H1 (cell line): ENCODE results near the gene WSCD2. TPM values are rescaled to one million over a fixed set of nuclear protein-coding genes. Genes with fewer than 3 reads are reported as not detected.

ENCODE experiments used
- CTCF ChIA-PET: fragments of 300-600 bp; sonication (Branson Sonifier 250); formaldehyde crosslinking; loops from one replicate; lab custom pipeline; 2021; ENCODE audit not compliant: partially characterized antibody; lab: Charles Lee
- POLR2A ChIA-PET: fragments of 300-600 bp; sonication (Branson Sonifier 250); formaldehyde crosslinking; loops from one replicate; lab custom pipeline; 2021; ENCODE audit warnings: inconsistent platforms; ENCODE audit not compliant: partially characterized antibody; lab: Charles Lee
- DNase-seq, 2 experiments: peaks; one replicate each; pipeline versions ENCODE4 v3.0.0 to v3.0.0-alpha.2; 2010 to 2022; ENCODE audit warnings: low spot score in 2 of 2, low read depth in 1 of 2, mixed read lengths in 1 of 2
- FAIRE-seq: peaks from 2 replicates; lab custom pipeline; 2011; peaks lifted over from hg19 to GRCh38; lab: Jason Lieb, UNC
- H2AFZ ChIP-seq: 2 replicates; pipeline ENCODE4 v1.8.1; 2012; ENCODE audit warnings: low read length, inconsistent platforms
- H2AK5ac ChIP-seq: 2 replicates; pipeline ENCODE4 v1.6.1; 2013; ENCODE audit warnings: low read depth, low read length
- H2BK120ac ChIP-seq: replicated peaks from 2 replicates; pipeline ENCODE3; 2013; ENCODE audit warnings: low read depth, low read length, inconsistent platforms
- H2BK12ac ChIP-seq: 2 replicates; pipeline ENCODE4 v1.6.1; 2013; ENCODE audit warnings: low read depth, low read length
- H2BK15ac ChIP-seq: 2 replicates; pipeline ENCODE4 v1.6.1; 2013; ENCODE audit warnings: low read length
- H2BK20ac ChIP-seq: 2 replicates; pipeline ENCODE4 v1.6.1; 2013; ENCODE audit warnings: low read length
- H2BK5ac ChIP-seq: 2 replicates; pipeline ENCODE4 v1.6.1; 2013; ENCODE audit warnings: low read depth, low read length
- H3K14ac ChIP-seq: 2 replicates; pipeline ENCODE4 v1.6.1; 2013; ENCODE audit warnings: inconsistent platforms; ENCODE audit not compliant: insufficient read length
- H3K18ac ChIP-seq: 2 replicates; pipeline ENCODE4 v1.6.1; 2013; ENCODE audit warnings: low read length; ENCODE audit errors: extremely low read depth
- H3K23ac ChIP-seq: 2 replicates; pipeline ENCODE4 v1.6.1; 2013; ENCODE audit warnings: inconsistent platforms; ENCODE audit not compliant: insufficient read length
- H3K23me2 ChIP-seq: 2 replicates; pipeline ENCODE4 v1.6.1; 2013; ENCODE audit warnings: low read depth, low read length
- H3K27ac ChIP-seq: 2 replicates; pipeline ENCODE4 v1.6.1; 2011; ENCODE audit warnings: low read depth, low read length, inconsistent platforms
- H3K27me3 ChIP-seq, 4 experiments: replicated peaks in 1 of 4; 1 replicate in 1 of 4; 2 replicates in 3 of 4; pipeline versions ENCODE4 v1.6.1 to v1.8.1; 2011 to 2013; ENCODE audit warnings: low read length in 3 of 4, mild to moderate bottlenecking in 3 of 4, inconsistent platforms in 2 of 4, mixed read lengths in 2 of 4, moderate library complexity in 1 of 4; ENCODE audit not compliant: control insufficient read depth in 3 of 4, insufficient read depth in 3 of 4; ENCODE audit errors: extremely low read depth in 1 of 4
- H3K36me3 ChIP-seq, 4 experiments: 2 replicates each; pipeline versions ENCODE4 v1.6.1 to v1.8.1; 2011 to 2013; ENCODE audit warnings: mild to moderate bottlenecking in 4 of 4, low read length in 3 of 4, moderate library complexity in 2 of 4, control low read depth in 1 of 4, inconsistent platforms in 1 of 4; ENCODE audit not compliant: insufficient read depth in 4 of 4, control insufficient read depth in 2 of 4
- H3K4ac ChIP-seq: replicated peaks from 2 replicates; pipeline ENCODE3; 2013; ENCODE audit warnings: low read length, low read depth, mixed read lengths, inconsistent platforms; ENCODE audit not compliant: insufficient read length
- H3K4me1 ChIP-seq, 4 experiments: replicated peaks in 1 of 4; 1 replicate in 1 of 4; 2 replicates in 3 of 4; pipeline versions ENCODE4 v1.6.1 to v1.8.1; 2011 to 2013; ENCODE audit warnings: low read length in 3 of 4, inconsistent platforms in 2 of 4, mixed read lengths in 1 of 4; ENCODE audit not compliant: insufficient read depth in 4 of 4, control insufficient read depth in 3 of 4
- H3K4me2 ChIP-seq, 2 experiments: 2 replicates each; pipeline versions ENCODE4 v1.6.1 to v1.8.1; 2011 to 2013; ENCODE audit warnings: low read depth in 2 of 2, low read length in 2 of 2, control low read depth in 1 of 2, inconsistent platforms in 1 of 2, mild to moderate bottlenecking in 1 of 2; ENCODE audit not compliant: insufficient read depth in 1 of 2
- H3K4me3 ChIP-seq, 4 experiments: fragments of 200-600, 300-600 bp in 1 of 4; sonication (generic), shearing (Covaris generic), sonication (Bioruptor Twin) in 1 of 4; 2 replicates each; pipeline versions ENCODE4 v1.5.1 to v1.8.1; 2011 to 2016; ENCODE audit warnings: low read length in 4 of 4, low read depth in 3 of 4, control low read depth in 2 of 4, inconsistent platforms in 2 of 4, mild to moderate bottlenecking in 2 of 4, mixed read lengths in 1 of 4, moderate library complexity in 1 of 4; ENCODE audit not compliant: insufficient read depth in 2 of 4; ENCODE audit errors: extremely low read depth in 1 of 4
- H3K56ac ChIP-seq: replicated peaks from 2 replicates; pipeline ENCODE3; 2013; ENCODE audit warnings: low read depth, mild to moderate bottlenecking, mixed read lengths, low read length, inconsistent platforms; ENCODE audit not compliant: insufficient read length
- H3K79me1 ChIP-seq: 2 replicates; pipeline ENCODE4 v1.6.1; 2013; ENCODE audit warnings: low read depth, low read length, control low read depth
- H3K79me2 ChIP-seq, 2 experiments: 2 replicates each; pipeline versions ENCODE4 v1.6.1 to v1.8.1; 2012 to 2013; ENCODE audit warnings: low read length in 2 of 2, mild to moderate bottlenecking in 2 of 2, inconsistent platforms in 1 of 2; ENCODE audit not compliant: insufficient read depth in 2 of 2, control insufficient read depth in 1 of 2
- H3K9ac ChIP-seq, 4 experiments: replicated peaks in 1 of 4; 1 replicate in 1 of 4; 2 replicates in 3 of 4; pipeline versions ENCODE4 v1.6.1 to v1.8.1; 2011 to 2013; ENCODE audit warnings: low read depth in 3 of 4, low read length in 3 of 4, control low read depth in 2 of 4, mild to moderate bottlenecking in 2 of 4, moderate library complexity in 2 of 4, inconsistent platforms in 1 of 4; ENCODE audit errors: extremely low read depth in 1 of 4
- H3K9me3 ChIP-seq, 2 experiments: 2 replicates each; pipeline versions ENCODE4 v1.6.1 to v1.8.1; 2012 to 2013; ENCODE audit warnings: mild to moderate bottlenecking in 2 of 2, moderate library complexity in 2 of 2, control low read depth in 1 of 2, inconsistent platforms in 1 of 2, low read depth in 1 of 2, low read length in 1 of 2, mixed read lengths in 1 of 2; ENCODE audit not compliant: insufficient read depth in 2 of 2
- H4K20me1 ChIP-seq, 2 experiments: replicated peaks in 1 of 2; 2 replicates each; pipeline versions ENCODE3 to v1.8.1; 2011 to 2013; ENCODE audit warnings: inconsistent platforms in 2 of 2, low read length in 2 of 2, mild to moderate bottlenecking in 1 of 2; ENCODE audit not compliant: insufficient read depth in 2 of 2, control insufficient read depth in 1 of 2
- H4K5ac ChIP-seq: 2 replicates; pipeline ENCODE4 v1.6.1; 2013; ENCODE audit warnings: low read length, low read depth, mixed read lengths, inconsistent platforms; ENCODE audit not compliant: insufficient read length
- H4K8ac ChIP-seq: 2 replicates; pipeline ENCODE4 v1.8.0; 2013; ENCODE audit warnings: mild to moderate bottlenecking, moderate library complexity, low read length, inconsistent platforms; ENCODE audit not compliant: insufficient read depth; ENCODE audit errors: extremely low read depth
- H4K91ac ChIP-seq: replicated peaks from 2 replicates; pipeline ENCODE3; 2013; ENCODE audit warnings: low read length, mixed read lengths, inconsistent platforms; ENCODE audit not compliant: insufficient read length
- EGR1 ChIP-seq: IDR thresholded peaks from 2 replicates; pipeline ENCODE4 v1.6.1; 2011; ENCODE audit warnings: low read depth, low read length, borderline replicate concordance
- HDAC2 ChIP-seq, 2 experiments: fragments of 300-600 bp in 1 of 2; sonication (generic) in 1 of 2; IDR thresholded peaks; 2 replicates each; pipeline ENCODE4 v1.6.1; 2011 to 2012; ENCODE audit warnings: low read depth in 2 of 2, low read length in 2 of 2, mild to moderate bottlenecking in 2 of 2, moderate library complexity in 2 of 2, borderline replicate concordance in 1 of 2, inconsistent platforms in 1 of 2
- KDM1A ChIP-seq: fragments of 200-600, 300-600 bp; sonication (generic); IDR thresholded peaks from 2 replicates; pipeline ENCODE4 v1.7.1; 2016; ENCODE audit warnings: mild to moderate bottlenecking, low read length, borderline replicate concordance
- MAFK ChIP-seq: IDR thresholded peaks from 2 replicates; pipeline ENCODE4 v1.6.1; 2012; ENCODE audit warnings: low read depth, mild to moderate bottlenecking, improper control_type of control experiment, low read length
- POLR2AphosphoS5 ChIP-seq: IDR thresholded peaks from 2 replicates; pipeline ENCODE4 v1.6.1; 2011; ENCODE audit warnings: low read depth, low read length
- TEAD4 ChIP-seq: IDR thresholded peaks from 2 replicates; pipeline ENCODE4 v1.6.1; 2012; ENCODE audit warnings: low read depth, low read length, inconsistent platforms, mixed read lengths
- WGBS, 2 experiments: shearing (Covaris generic) in 1 of 2; methylation state at CpG; one replicate each; pipeline versions ENCODE4 v1.1.6 to v1.1.7; 2013 to 2015; ENCODE audit warnings: low lambda C conversion rate in 2 of 2, mixed read lengths in 2 of 2, inconsistent platforms in 1 of 2, low coverage in 1 of 2, missing lambda C conversion rate in 1 of 2; ENCODE audit not compliant: insufficient replicate concordance in 2 of 2, insufficient coverage in 1 of 2, insufficient read length in 1 of 2; ENCODE audit errors: extremely low coverage in 1 of 2, missing lambda C conversion rate in 1 of 2; 5-methylcytosine and 5-hydroxymethylcytosine counted together
- polyA plus RNA-seq, 7 experiments: library from polyadenylated mRNA; depleted of rRNA in 3 of 7; stranded (reverse) in 5 of 7; unstranded in 2 of 7; fragments of >200 nt in 5 of 7; fragments of 200-250 nt in 2 of 7; gene quantifications; 1 replicate in 5 of 7; 2 replicates in 1 of 7; 4 replicates in 1 of 7; pipeline versions ENCODE4 v1.2.1 to v1.2.3, GENCODE V29; 2011 to 2013; ENCODE audit warnings: missing spikeins in 2 of 7, mixed read lengths in 2 of 7
- total RNA-seq: library from RNA; stranded (reverse); fragmentation: NEBNext Ultra II Directional; extraction: Animal tissue kit (Norgen Biotek cat#: 25700); gene quantifications from 2 replicates; pipeline ENCODE4 v1.2.1, GENCODE V29; 2021

The WSCD2 gene
- total and polyA plus RNA-seq, 2 of the 8 experiments (the other 6 are each of a cell fraction or from before 2014, with no cell fraction given): 1.3 to 2.2 TPM

DNA sequence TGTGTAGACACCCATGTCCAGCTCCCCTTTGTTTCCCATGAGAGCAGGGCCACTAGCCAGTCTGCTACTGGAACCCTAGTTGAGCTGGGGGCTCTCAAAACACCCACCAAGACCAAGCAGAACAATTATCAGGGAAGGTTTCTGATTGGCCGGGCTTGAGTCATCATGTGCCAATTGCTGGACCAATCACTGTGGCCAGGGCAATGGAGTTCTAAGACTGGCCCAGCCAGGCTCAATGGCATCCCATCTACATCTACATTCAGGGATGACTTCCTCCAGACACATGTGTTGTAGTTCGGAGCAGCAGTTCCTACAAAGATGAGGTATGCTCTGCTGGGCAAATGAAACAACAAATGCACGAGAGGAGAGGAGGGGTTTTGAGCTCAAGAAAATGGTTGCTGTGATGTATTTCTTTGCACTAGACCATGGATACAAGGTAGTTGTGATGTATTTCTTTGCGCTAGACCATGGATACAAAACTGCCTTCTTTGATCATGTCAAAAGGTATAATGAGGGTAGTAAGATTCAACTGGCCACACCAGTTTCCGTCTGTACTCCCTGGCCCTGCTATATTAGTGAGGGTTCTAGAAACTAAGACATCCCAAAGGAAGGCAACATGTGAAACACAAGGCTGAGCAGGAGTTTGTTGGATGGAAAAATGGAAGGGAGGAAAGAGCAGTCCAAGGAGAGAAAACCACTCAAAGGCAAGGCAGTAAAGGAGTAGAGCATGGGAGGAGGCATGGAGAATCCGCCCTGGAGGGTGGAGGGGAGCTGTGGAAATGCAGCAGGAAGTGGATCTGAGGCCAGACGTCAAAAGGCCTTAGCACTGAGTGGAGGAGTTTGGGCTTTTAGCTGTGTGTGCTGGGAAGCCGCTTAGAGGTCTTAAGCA lies 8.9 kb upstream of the WSCD2 start:
- Histone ChIP-seq H2BK5ac (no peak overlapping the region; the same call in 1 of the 2 replicates), H3K4me2 (no peak overlapping the region), H2AFZ (peak overlapping the region; percentile 58; the same call in 1 of the 2 replicates), H4K91ac (no peak overlapping the region), H3K27ac (no peak overlapping the region), H2BK15ac (no peak overlapping the region; the same call in 1 of the 2 replicates), H3K4me3 (no peak overlapping the region), H3K9me3 (peaks cover 0 to 3% of the 10 kb centered on the region in 2 experiments; a peak in 2 of 4 replicates), H3K18ac (no peak overlapping the region), H3K14ac (no peak overlapping the region), H2BK20ac (no peak overlapping the region), H3K79me1 (no peaks in the 10 kb centered on the region), H3K23me2 (no peaks in the 10 kb centered on the region; the same call in 1 of the 2 replicates), H3K36me3 (no peaks in the 10 kb centered on the region), H3K56ac (no peak overlapping the region), H2AK5ac (no peak overlapping the region), H3K23ac (no peak overlapping the region), H3K27me3 (no peaks in the 10 kb centered on the region), H3K4ac (peak overlapping the region; percentile 25), H3K79me2 (no peaks in the 10 kb centered on the region), H2BK12ac (no peak overlapping the region), H3K4me1 (peaks cover 0 to 9% (median 2%) of the 10 kb centered on the region in 4 experiments; a peak in 2 of 7 replicates), H2BK120ac (no peak overlapping the region), H4K5ac (no peak overlapping the region), H4K8ac (no peak overlapping the region), H3K9ac (no peak overlapping the region), H4K20me1 (no peaks in the 10 kb centered on the region)
- 81% methylated on average over 8 of the region's 8 CpGs; no CpG with 5 or more reads in 1 of the 2 experiments for WGBS, 2 experiments
- ChIA-PET CTCF (interaction anchor here (1.0 to 4.8 kb wide), 7 partner anchors 10 to 208 kb away, joined by 3 to 19 read pairs (median 3); partner anchors contain the start of gene WSCD2), POLR2A (interaction anchor here (1.0 to 1.2 kb wide), 2 partner anchors 8 to 9 kb away, joined by 3 to 4 read pairs; partner anchors contain the start of gene WSCD2)
- DNase-seq: no peak
- TF ChIP-seq POLR2AphosphoS5: no peak
- no peak for TF ChIP-seq HDAC2 (IDR thresholded peaks at IDR 0.05; ENCODE audit: borderline replicate concordance in 1 of 2, low read depth in 2 of 2, low read length in 2 of 2)
- no peak for TF ChIP-seq EGR1
- TF ChIP-seq KDM1A: no peak
- TF ChIP-seq TEAD4: no peak
- TF ChIP-seq MAFK: no peak
- FAIRE-seq: no peak
